Astrocyte of the cerebellum (primary cell): Measurements from ENCODE around the gene DHCR7.

ENCODE experiments used
- DNase-seq: peaks from one replicate; pipeline ENCODE4 v3.0.0-alpha.2; 2011; ENCODE audit warnings: low read depth
- H3K4me3 ChIP-seq: 2 replicates; pipeline ENCODE4 v1.5.1; 2011; ENCODE audit warnings: mild to moderate bottlenecking, low read depth, low read length, moderate library complexity
- CTCF ChIP-seq: IDR thresholded peaks from 2 replicates; pipeline ENCODE4 v1.5.1; 2012; ENCODE audit warnings: low read length, low read depth, moderate library complexity, mild to moderate bottlenecking; ENCODE audit errors: missing control alignments
- in situ Hi-C: cut with HindIII; loops from 2 replicates; pipeline ENCODE4 v1.10.0; 2017; ENCODE audit warnings: low sequenced_read_pairs

The DHCR7 gene

GRCh38 chr11:71435278-71435951, 12.8 kb downstream of the DHCR7 start:
- no peak for TF ChIP-seq CTCF
- in situ Hi-C loops = no loop called here
- no peak overlapping the region for H3K4me3 ChIP-seq
- no peak for DNase-seq

DNA sequence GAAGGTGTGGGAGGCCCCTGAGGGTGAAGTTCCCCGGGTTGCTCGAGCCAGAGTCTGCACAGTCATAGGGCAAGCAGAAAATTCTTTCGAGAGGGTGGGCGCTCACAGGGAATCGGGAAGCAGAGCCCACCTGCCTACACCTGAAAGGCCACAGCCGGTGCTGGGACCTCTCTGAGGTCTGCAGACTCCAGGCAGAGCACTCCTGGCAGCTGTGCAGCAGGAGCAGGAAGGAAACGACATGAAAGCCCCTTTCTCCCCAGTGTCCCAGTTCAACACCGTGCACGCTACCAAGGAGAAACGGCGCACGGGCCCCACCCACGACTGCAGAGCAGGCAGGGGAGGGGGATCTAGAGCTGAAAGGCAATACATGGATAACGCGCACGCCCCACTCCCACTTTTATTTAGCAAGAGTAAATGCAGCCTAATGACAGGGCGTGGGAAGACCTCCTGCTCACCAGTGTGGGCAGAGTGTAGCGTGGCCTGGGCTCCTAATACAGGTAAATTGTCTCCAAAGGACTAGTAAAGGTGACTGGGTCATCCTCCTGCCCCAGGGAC, 13.5 kb downstream of the DHCR7 start:
- TF ChIP-seq CTCF = no peak
- no peak overlapping the region for H3K4me3 ChIP-seq
- in situ Hi-C loops = no loop called here
- no peak for DNase-seq

- TF ChIP-seq CTCF = no peak
- no peak overlapping the region for H3K4me3 ChIP-seq
- in situ Hi-C loops = no loop called here
- DNase-seq = no peak
Measured at GRCh38 chr11:71433648-71434450, 14.3 kb downstream of the DHCR7 start.

GRCh38 chr11:71432761-71433647, 15.2 kb downstream of the DHCR7 start:
- no peak overlapping the region for H3K4me3 ChIP-seq
- no peak for DNase-seq
- TF ChIP-seq CTCF = no peak
- in situ Hi-C loops = no loop called here

GRCh38 chr11:71431271-71431670, 16.9 kb downstream of the DHCR7 start:
- H3K4me3 ChIP-seq = no peak overlapping the region
- no peak for DNase-seq
- in situ Hi-C loops = no loop called here
- no peak for TF ChIP-seq CTCF

DNA sequence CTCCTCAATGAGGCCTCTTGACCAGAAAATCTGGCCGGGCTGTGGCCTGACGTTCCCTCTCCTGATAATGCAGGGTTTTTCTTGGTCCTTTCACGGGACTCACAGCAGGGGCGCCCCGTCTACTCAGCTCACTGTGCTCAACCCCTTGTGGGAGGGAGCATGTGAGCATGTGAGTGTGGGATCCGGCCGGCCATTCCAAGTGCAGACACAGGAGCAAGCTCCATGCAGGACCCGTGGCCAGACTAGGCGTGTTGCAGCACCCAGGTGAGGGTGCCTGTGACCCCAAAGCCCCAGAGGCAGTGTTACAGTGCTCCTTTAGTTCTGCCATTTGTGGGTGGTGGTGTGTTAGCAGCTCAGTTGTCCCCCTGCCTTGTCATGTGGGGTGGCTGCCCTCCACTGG, 18.0 kb downstream of the DHCR7 start:
- no peak for TF ChIP-seq CTCF
- in situ Hi-C loops = no loop called here
- no peak overlapping the region for H3K4me3 ChIP-seq
- DNase-seq = no peak
